MCF 10A (cell line): ENCODE results near the gene ZC3HAV1. TPM values are rescaled to one million over a fixed set of nuclear protein-coding genes. Genes with fewer than 3 reads are reported as not detected.
A peak's percentile ranks its signal among the peaks of the same experiment; 100 is the strongest.

Experiments
- BruUV-seq: library from RNA; stranded (reverse); fragments of 400-500 nt; replicated peaks from 2 replicates; lab custom pipeline; 2021; lab: Mats Ljungman, UMichigan
- CTCF ChIA-PET: fragments of 300-600 bp; sonication (Branson Sonifier 250); formaldehyde crosslinking; extraction: SDS; loops from one replicate; lab custom pipeline; 2021; ENCODE audit warnings: antibody characterized with exemption, inconsistent platforms; lab: Yijun Ruan, JAX
- POLR2A ChIA-PET: fragments of 300-600, 350-650 bp; sonication (Branson Sonifier 250); formaldehyde crosslinking; extraction: SDS; loops from one replicate; lab custom pipeline; 2020; ENCODE audit warnings: antibody characterized with exemption, inconsistent platforms; lab: Yijun Ruan, JAX
- DNase-seq: peaks from one replicate; pipeline ENCODE4 v3.0.0-alpha.2; 2018; ENCODE audit not compliant: unreplicated experiment
- H3K27ac Mint-ChIP-seq: one replicate; pipeline ENCODE4 v1.8.0; 2022; ENCODE audit warnings: mild to moderate bottlenecking, low read depth, mixed read lengths; ENCODE audit not compliant: unreplicated experiment
- H3K27me3 Mint-ChIP-seq: one replicate; pipeline ENCODE4 v1.8.0; 2022; ENCODE audit warnings: mixed read lengths; ENCODE audit not compliant: insufficient read depth, unreplicated experiment
- H3K36me3 Mint-ChIP-seq: one replicate; pipeline ENCODE4 v1.8.0; 2022; ENCODE audit warnings: mild to moderate bottlenecking, moderate library complexity, mixed read lengths; ENCODE audit not compliant: insufficient read depth, unreplicated experiment
- H3K4me1 Mint-ChIP-seq: one replicate; pipeline ENCODE4 v1.8.0; 2022; ENCODE audit warnings: mixed read lengths; ENCODE audit not compliant: insufficient read depth, unreplicated experiment
- H3K4me3 Mint-ChIP-seq: one replicate; pipeline ENCODE4 v1.8.0; 2022; ENCODE audit warnings: mild to moderate bottlenecking, moderate library complexity, mixed read lengths; ENCODE audit not compliant: unreplicated experiment
- H3K9me3 Mint-ChIP-seq: one replicate; pipeline ENCODE4 v1.8.0; 2022; ENCODE audit warnings: mixed read lengths; ENCODE audit not compliant: unreplicated experiment
- CTCF ChIP-seq: fragments of 200-600 bp; IDR thresholded peaks from one replicate; pipeline ENCODE4 v1.8.0; 2022; ENCODE audit warnings: antibody characterized with exemption, mild to moderate bottlenecking; ENCODE audit not compliant: unreplicated experiment
- intact Hi-C: fragments of 100-400 bp; cut with micrococcal nuclease; formaldehyde crosslinking; loops from 2 replicates; pipeline ENCODE4 v1.14.1; 2022
- total RNA-seq: library from RNA; stranded (reverse); gene quantifications from 2 replicates; pipeline ENCODE4 v1.2.3, GENCODE V29; 2022

ZC3HAV1 gene
- total RNA-seq, 1 experiment from 2014 or later: 14.2 TPM

DNA sequence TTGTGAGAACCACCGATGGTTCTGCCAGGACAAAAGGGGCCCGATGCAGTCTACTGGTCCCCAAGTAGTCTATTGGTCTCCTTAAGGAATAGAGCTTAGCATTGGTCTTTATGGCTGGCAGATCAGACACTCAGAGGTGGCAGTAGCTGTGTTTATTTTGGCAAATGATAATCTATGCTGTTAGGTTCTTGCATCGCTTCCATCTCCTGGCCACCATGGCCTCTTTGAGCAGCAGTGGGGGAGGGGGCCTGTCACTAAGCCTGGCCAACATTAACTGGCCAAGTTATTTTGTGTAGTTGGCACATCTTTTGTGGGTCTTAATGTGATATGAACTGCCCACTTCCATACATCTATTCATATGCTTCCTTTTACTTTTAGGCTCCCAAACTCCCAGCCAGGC, 4.5 kb upstream of the ZC3HAV1 start:
- ChIA-PET CTCF (no interaction called here), POLR2A (interaction anchor here (0.9 to 1.4 kb wide), 2 partner anchors 19 to 117 kb away, joined by 4 to 5 read pairs; partner anchors contain the start of gene UBN2)
- intact Hi-C loops: no loop called here
- TF ChIP-seq CTCF: no peak
- H3K27ac Mint-ChIP-seq: no peak overlapping the region
- DNase-seq: no peak
- H3K4me3 Mint-ChIP-seq: no peak overlapping the region
- no peaks in the 10 kb centered on the region for H3K36me3 Mint-ChIP-seq
- H3K9me3 Mint-ChIP-seq: peaks cover 9% of the 10 kb centered on the region
- BruUV-seq: no TSS peak
- H3K27me3 Mint-ChIP-seq: no peaks in the 10 kb centered on the region
- peaks cover 32% of the 10 kb centered on the region for H3K4me1 Mint-ChIP-seq

DNA sequence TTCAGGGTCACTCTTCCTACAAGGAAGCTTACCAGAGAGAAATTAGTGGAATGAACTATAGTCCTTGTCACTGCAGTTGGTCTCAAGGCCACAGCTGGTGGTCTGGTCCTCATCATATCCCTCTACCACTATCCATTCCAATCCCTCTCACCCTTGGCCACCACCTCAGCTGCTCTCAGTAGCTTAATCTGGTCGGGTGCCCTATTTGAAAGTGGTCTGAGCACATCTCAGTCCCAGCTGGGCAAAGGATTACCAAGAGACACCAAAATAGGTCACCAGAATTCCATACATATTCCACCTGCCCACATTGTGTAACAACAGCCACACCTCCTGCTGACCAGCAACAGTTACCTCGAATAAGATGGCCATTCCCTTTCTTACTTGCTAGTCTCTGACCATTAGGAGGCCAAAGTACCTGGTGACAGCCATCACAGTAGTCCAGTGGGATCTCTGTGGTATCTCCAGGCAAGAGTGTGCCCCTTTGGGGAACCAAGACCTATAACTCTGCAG, 3.3 kb upstream of the ZC3HAV1 start:
- DNase-seq: no peak
- H3K9me3 Mint-ChIP-seq: peaks cover 9% of the 10 kb centered on the region
- peaks cover 26% of the 10 kb centered on the region for H3K4me1 Mint-ChIP-seq
- no TSS peak for BruUV-seq
- TF ChIP-seq CTCF: no peak
- no peaks in the 10 kb centered on the region for H3K27me3 Mint-ChIP-seq
- intact Hi-C loops: no loop called here
- H3K36me3 Mint-ChIP-seq: no peaks in the 10 kb centered on the region
- POLR2A ChIA-PET: interaction anchor here (0.6 kb wide), 1 partner anchor 40 kb away, joined by 3 read pairs; no protein-coding TSS in a partner anchor
- H3K27ac Mint-ChIP-seq: no peak overlapping the region
- CTCF ChIA-PET: no interaction called here
- no peak overlapping the region for H3K4me3 Mint-ChIP-seq

GRCh38 chr7:139112316-139112715, 2.8 kb upstream of the ZC3HAV1 start:
- H3K27me3 Mint-ChIP-seq: no peaks in the 10 kb centered on the region
- H3K9me3 Mint-ChIP-seq: peaks cover 9% of the 10 kb centered on the region
- no peaks in the 10 kb centered on the region for H3K36me3 Mint-ChIP-seq
- BruUV-seq: no TSS peak
- TF ChIP-seq CTCF: no peak
- H3K27ac Mint-ChIP-seq: peak overlapping the region; percentile 79
- no peak for DNase-seq
- ChIA-PET POLR2A (interaction anchor here (0.6 kb wide), 1 partner anchor 40 kb away, joined by 3 read pairs; no protein-coding TSS in a partner anchor), CTCF (no interaction called here)
- no peak overlapping the region for H3K4me3 Mint-ChIP-seq
- intact Hi-C loops: no loop called here
- H3K4me1 Mint-ChIP-seq: peaks cover 26% of the 10 kb centered on the region

GRCh38 chr7:139111811-139112301, 2.3 kb upstream of the ZC3HAV1 start:
- no peak for TF ChIP-seq CTCF
- intact Hi-C loops: no loop called here
- no peak overlapping the region for H3K4me3 Mint-ChIP-seq
- peaks cover 28% of the 10 kb centered on the region for H3K4me1 Mint-ChIP-seq
- no peak for DNase-seq
- H3K27me3 Mint-ChIP-seq: no peaks in the 10 kb centered on the region
- H3K36me3 Mint-ChIP-seq: no peaks in the 10 kb centered on the region
- peak overlapping the region; percentile 79 for H3K27ac Mint-ChIP-seq
- peaks cover 9% of the 10 kb centered on the region for H3K9me3 Mint-ChIP-seq
- BruUV-seq: no TSS peak
- POLR2A ChIA-PET: no interaction called here
- CTCF ChIA-PET: interaction anchor here (0.6 kb wide), 1 partner anchor 33 kb away, joined by 3 read pairs; no protein-coding TSS in a partner anchor
